Ammon's horn (tissue), 1 donor: ENCODE measurements around the gene FUCA1.
A peak's percentile ranks its signal among the peaks of the same experiment; 100 is the strongest.
"Not testable (repeated sequence)": the region's sequence is repeated elsewhere in the genome, so short reads cannot be mapped to it uniquely, and the experiment has no call there.

Source experiments
- DNase-seq: peaks from one replicate; pipeline ENCODE4 v3.0.0-alpha.2; 2016; ENCODE audit warnings: low spot score

FUCA1 gene

DNA sequence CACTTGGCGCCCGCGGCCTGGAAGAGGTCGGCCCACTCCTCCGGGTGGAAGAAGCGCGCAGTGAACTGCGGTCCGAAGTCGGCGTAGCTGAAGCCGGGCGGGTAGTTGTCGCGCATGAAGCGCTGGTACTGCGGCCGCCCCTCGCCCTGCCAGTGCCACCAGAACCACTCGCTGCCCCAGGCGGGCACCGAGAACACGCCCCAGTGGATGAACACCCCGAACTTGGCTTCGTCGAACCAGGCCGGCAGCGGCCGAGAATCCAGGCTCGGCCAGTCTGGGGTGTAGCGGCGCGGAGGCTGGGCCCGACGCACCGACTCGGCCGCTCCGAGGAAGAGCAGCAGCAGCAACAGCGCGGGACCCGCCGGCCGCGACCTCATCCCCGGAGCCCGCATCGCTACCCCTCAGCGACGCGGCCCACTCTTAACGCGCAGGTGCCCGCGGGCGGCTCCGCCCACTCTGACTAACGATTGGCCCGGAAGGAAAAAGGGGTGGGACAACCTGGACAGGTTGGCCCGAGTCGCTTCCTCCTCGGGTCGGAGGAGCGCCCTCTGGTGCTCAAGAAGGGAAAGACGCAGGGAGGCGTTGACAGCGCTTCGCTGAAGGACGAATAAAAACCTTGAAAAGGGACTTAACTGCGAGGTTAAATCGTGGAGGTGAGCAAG lies at the start of gene FUCA1:
Gene FUCA1 (minus strand): TSS at position 396 of the 662 bp plus-strand sequence. CDS start 4 bp downstream, at position 392.
- peak; percentile 96 for DNase-seq

GRCh38 chr1:23916209-23917131 lies 48.4 kb upstream of the FUCA1 start:
- peak; percentile 62 for DNase-seq

GRCh38 chr1:23915466-23915865 lies 47.4 kb upstream of the FUCA1 start:
- DNase-seq = no peak

GRCh38 chr1:23914921-23915320 lies 46.8 kb upstream of the FUCA1 start:
- DNase-seq = no peak

- no peak for DNase-seq
These were observed 45.3 kb upstream of the FUCA1 start, which contains the start of gene CNR2 for GRCh38 chr1:23913212-23913880. TSS of gene CNR2 (minus strand) at chr1:23913362. CDS start at chr1:23875617, 37,745 bp downstream.

- no peak for DNase-seq
These were observed 43.8 kb upstream of the FUCA1 start for GRCh38 chr1:23911921-23912320.

GRCh38 chr1:23910553-23911246 lies 42.6 kb upstream of the FUCA1 start:
- no peak for DNase-seq

GRCh38 chr1:23910144-23910543 lies 42.1 kb upstream of the FUCA1 start:
- DNase-seq = no peak

GRCh38 chr1:23909412-23909811 lies 41.3 kb upstream of the FUCA1 start:
- no peak for DNase-seq

- no peak for DNase-seq
These were observed 40.6 kb upstream of the FUCA1 start for GRCh38 chr1:23908453-23909341.

DNA sequence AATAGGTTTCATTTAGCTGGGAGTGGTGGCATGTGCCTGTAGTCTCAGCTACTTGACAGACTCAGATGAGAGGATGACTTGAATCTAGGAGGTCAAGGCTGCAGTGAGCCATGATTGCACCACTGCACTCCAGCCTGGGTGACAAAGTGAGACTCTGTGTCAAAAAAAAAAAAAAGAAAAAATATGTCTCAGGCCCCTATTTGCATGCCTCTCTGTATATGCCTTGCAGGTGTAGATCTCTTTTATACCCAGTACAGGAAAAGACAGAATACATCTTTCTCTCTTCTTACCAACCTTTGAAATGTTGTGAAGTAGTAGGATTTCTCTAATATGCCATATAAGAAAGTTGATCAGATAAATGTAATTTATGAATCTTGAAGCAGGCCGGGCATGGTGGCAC lies 38.6 kb upstream of the FUCA1 start:
- DNase-seq = no peak

DNA sequence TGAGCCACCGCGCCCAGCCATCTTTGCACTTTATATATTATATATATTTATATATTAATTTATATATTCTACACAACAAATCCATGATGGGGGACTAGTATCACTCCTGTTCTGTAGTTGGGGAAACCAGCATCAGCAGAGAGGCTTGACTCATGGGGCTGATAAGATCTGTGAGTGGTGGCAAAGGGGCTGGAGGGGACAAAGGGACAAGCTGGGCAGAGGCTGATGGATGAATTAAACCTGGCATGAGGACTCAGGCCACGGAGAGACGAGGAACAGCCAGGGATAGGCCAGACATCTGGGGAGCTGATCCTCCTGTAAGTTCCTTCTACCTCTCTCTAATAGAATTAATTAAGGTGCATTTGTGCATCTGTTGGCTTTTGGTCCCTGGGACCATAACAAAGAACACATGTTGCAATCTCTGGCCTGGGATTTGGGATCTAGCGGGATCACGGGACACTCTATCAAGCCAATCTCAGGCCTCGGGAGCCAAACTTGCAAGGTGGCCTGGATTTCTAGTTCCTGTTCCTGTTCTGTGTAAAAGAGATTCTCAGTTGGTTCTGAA lies 37.5 kb upstream of the FUCA1 start:
- DNase-seq = no peak

GRCh38 chr1:23904748-23905357 lies 36.8 kb upstream of the FUCA1 start:
- DNase-seq = no peak

- DNase-seq = no peak
These were observed 35.7 kb upstream of the FUCA1 start for GRCh38 chr1:23903754-23904153.

DNA sequence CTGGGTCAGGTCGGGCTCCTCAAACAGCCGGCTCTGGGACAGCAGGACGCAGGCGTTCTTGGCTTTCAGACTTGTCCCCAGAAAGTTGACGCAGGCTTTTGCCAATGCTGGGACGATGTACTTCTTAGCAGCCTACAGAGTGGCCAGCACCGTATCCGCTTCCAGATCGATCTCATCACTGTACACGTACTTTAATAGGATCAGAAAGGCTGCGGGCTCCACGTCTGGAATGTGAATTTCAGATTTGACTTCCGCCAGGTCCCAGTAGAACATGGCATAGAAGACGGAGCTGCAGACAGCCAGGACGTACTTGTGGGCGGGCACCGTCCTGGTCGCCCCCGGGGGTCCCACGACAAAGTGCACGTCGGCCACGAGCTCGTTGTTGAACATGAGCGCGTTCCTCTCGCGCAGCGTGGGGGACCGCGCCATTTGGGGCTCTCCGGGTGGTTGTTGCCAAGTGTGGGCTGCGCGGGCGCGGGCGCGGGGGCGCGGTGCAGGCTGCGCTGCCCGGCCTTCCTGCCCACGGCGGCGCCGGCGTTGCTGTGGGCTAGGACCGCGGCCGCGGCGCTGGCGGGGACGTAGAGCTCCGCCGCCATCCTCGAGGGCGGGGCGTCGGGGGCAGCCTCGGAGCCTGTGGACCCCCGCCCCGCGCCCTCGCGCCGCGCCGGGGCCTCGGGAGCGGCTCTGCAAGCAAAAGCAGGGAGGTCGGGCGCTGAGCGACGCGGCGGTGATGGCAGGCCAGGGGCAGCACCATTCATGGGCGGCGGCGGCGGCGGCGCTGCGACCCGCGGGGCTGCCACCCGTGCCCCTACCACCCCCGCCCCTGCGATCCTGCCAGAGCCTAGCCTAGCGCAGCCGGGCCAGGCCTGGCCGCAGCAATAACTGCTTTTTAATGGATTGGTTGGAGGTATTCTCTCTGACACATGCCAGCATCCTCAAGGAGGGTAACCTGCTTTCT lies 34.5 kb upstream of the FUCA1 start:
- no peak for DNase-seq

DNA sequence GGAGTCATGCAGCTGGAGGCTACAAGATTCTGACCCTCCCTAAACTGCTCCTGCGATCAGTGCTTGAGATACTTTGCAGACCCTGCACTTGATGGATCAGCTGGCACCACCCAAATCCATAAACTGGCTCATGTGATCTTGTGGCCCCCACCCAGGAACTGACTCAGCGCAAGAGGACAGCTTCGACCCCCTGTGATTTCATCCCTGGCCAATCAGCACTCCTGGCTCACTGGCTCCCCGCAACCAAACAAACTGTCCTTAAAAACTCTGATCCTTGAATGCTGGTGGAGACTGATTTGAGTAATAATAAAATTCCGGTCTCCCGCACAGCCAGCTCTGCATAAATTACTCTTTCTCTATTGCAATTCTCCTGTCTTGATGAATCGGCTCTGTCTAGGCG lies 31.9 kb upstream of the FUCA1 start:
- DNase-seq = not testable (repeated sequence)

DNA sequence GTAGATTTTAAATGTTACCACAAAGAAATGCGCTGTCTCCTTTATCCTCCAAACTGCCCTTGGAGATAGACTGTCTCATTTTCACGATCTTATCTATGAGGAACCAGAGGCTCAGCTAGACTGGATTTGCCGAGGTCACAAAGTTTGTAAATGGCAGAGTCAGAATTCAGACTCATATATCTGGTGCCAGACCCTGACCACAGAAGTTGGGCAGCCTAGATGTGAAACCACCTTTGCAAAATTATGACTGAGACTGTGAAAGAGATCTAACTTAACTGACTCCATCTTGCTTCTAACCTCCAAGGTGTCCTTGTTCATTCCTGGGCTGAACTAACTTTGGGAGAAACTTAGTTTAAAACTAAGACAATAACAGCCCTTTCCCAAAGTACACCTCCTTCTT lies 31.0 kb upstream of the FUCA1 start:
- DNase-seq = no peak

GRCh38 chr1:23897083-23897482 lies 29.0 kb upstream of the FUCA1 start:
- DNase-seq = no peak

DNA sequence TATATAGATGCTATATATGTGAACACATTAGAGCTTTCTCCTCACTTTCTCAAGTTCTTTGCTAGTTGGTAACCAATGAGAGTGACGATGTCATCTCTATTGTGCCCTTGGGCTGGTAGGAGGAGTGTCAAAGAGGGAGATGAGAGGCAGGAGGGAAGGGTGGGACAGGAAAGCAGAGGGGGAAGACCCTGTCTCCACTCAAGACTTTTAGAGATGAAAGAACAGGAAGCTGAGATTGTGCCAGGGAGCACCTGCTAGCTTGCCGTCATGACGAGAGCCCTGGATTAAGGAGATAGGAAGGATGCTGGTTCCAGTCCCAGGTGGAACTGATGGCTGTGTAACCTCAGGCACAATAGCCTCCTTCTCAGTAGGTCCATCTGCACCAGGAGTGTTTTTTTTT lies 28.4 kb upstream of the FUCA1 start:
- DNase-seq = no peak
